Measurements from ENCODE around the gene CDKN1A. TPM values are rescaled to one million over a fixed set of nuclear protein-coding genes. Genes with fewer than 3 reads are reported as not detected.

The CDKN1A gene
- total and polyA plus RNA-seq, 8 donors, result 4.7 to 240 (median 6.8) TPM

- no peak overlapping the region for H3K27ac ChIP-seq
- DNase-seq (no peak), ATAC-seq (no peak)
- no peak for TF ChIP-seq CTCF (IDR thresholded peaks at IDR 0.05)
- H3K9me3 ChIP-seq, result no peaks in the 10 kb centered on the region
- intact Hi-C loops (cut with DNase I), result no loop called here
- no peak overlapping the region for H3K4me3 ChIP-seq
- H3K36me3 ChIP-seq, result no peaks in the 10 kb centered on the region
- H3K4me1 ChIP-seq, result peaks cover 0 to 6% of the 10 kb centered on the region in 2 donors
- no peaks in the 10 kb centered on the region for H3K27me3 ChIP-seq
Observed at GRCh38 chr6:36706339-36706738, 27.8 kb downstream of the CDKN1A start.

- peaks cover 0 to 5% of the 10 kb centered on the region in 2 donors for H3K36me3 ChIP-seq
- no peaks in the 10 kb centered on the region for H3K4me1 ChIP-seq
- TF ChIP-seq CTCF (IDR thresholded peaks at IDR 0.05), result no peak
- DNase-seq (no peak), ATAC-seq (no peak)
- no peaks in the 10 kb centered on the region for H3K27me3 ChIP-seq
- H3K27ac ChIP-seq, result no peak overlapping the region
- H3K9me3 ChIP-seq, result no peaks in the 10 kb centered on the region
- H3K4me3 ChIP-seq, result no peak overlapping the region
- intact Hi-C loops (cut with DNase I), result no loop called here
Observed at GRCh38 chr6:36712816-36713215, 34.3 kb downstream of the CDKN1A start.

- DNase-seq, result no peak
- TF ChIP-seq CTCF (IDR thresholded peaks at IDR 0.05), result no peak
- intact Hi-C loops (cut with DNase I), result no loop called here
- Histone ChIP-seq H3K27me3 (no peaks in the 10 kb centered on the region), H3K27ac (no peak overlapping the region), H3K9me3 (no peaks in the 10 kb centered on the region), H3K36me3 (peaks cover 0 to 5% of the 10 kb centered on the region in 2 donors), H3K4me1 (no peaks in the 10 kb centered on the region), H3K4me3 (no peak overlapping the region)
- no peak for ATAC-seq
Observed at GRCh38 chr6:36713846-36714245, 35.3 kb downstream of the CDKN1A start.

GRCh38 chr6:36714511-36714910, 36.0 kb downstream of the CDKN1A start:
- Histone ChIP-seq H3K4me1 (no peaks in the 10 kb centered on the region), H3K27me3 (no peaks in the 10 kb centered on the region), H3K36me3 (peaks cover 0 to 5% of the 10 kb centered on the region in 2 donors), H3K27ac (no peak overlapping the region), H3K9me3 (no peaks in the 10 kb centered on the region), H3K4me3 (no peak overlapping the region)
- TF ChIP-seq CTCF (IDR thresholded peaks at IDR 0.05), result no peak
- ATAC-seq (no peak), DNase-seq (no peak)
- intact Hi-C loops (cut with DNase I), result no loop called here

- H3K36me3 ChIP-seq, result peaks cover 0 to 5% of the 10 kb centered on the region in 2 donors
- no peaks in the 10 kb centered on the region for H3K9me3 ChIP-seq
- TF ChIP-seq CTCF (IDR thresholded peaks at IDR 0.05), result no peak
- ATAC-seq, result no peak
- DNase-seq, result no peak
- no peaks in the 10 kb centered on the region for H3K4me1 ChIP-seq
- H3K4me3 ChIP-seq, result no peak overlapping the region
- H3K27ac ChIP-seq, result no peak overlapping the region
- H3K27me3 ChIP-seq, result no peaks in the 10 kb centered on the region
- intact Hi-C loops (cut with DNase I), result no loop called here
Observed at GRCh38 chr6:36715469-36715868, 37.0 kb downstream of the CDKN1A start.
